ENCODE results near the gene CORO7.

CORO7 gene

GRCh38 chr16:4426722-4427372 lies 10.5 kb upstream of the CORO7 start:
- DNase-seq (ENCODE audit: extremely low read depth in 1 of 2, low read depth in 1 of 2) = no peak

GRCh38 chr16:4426021-4426684 lies 9.8 kb upstream of the CORO7 start:
- DNase-seq (ENCODE audit: extremely low read depth in 1 of 2, low read depth in 1 of 2) = no peak

DNA sequence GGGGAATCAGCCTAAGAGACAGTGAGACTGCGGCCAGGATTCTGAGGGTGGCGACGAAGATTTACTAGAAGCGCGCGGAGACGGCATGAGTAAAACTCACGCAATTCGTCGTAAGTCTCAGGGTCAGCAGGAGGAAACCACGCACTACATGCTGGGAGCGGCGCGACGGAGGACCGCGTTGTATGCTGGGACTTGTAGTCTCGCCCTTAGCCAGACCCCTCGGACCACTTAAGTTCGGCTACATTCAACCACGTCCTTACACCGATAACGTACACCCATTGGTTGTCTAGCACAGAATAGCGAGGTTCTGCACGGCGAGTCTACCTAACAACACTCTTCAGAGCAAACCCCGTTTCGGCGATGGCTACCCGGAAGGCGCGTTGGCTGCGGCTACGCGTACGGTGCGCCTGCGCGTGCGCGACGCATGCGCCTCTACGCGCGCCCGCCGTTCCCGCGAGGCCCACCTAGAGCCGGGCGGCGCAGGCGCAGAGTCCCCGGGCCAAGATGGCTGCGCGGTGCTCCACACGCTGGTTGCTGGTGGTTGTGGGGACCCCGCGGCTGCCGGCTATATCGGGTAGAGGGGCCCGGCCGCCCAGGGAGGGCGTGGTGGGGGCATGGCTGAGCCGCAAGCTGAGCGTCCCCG lies 9.1 kb upstream of the CORO7 start, which contains the start of gene DNAJA3:
Gene DNAJA3, plus strand, starts transcription at position 491 of the 643 bp plus-strand sequence. Its CDS starts 14 bp downstream, at position 505.
- peak; percentile 85 to 86 for DNase-seq (ENCODE audit: extremely low read depth in 1 of 2, low read depth in 1 of 2)

DNA sequence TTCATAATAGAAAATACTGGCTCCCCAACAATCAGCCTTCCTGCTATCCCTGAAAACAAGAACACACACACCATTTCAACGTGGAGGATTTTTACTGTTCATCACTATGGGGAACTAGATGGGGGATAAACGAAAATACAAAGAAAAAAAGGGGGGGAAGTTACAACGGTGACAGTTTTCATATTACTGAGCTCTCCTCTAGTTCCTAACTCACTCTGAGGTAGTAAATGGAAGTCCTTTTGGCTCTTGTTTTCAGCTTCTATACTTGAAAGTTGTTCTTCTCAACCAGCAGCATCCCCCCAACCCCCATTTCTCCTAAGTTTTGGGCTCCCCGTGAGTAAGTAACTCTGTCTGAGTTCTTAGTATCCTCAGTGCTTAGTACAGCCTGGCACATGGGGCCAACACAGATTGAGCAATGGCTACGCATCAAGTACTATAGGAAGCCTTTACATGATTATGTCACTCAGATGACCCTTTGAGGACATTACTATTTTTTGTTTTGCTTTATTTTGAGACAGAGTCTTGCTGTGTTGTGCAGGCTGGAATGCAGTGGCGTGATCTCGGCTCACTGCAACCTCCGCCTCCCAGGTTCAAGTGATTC lies 4.2 kb upstream of the CORO7 start:
- no peak for DNase-seq (ENCODE audit: extremely low read depth in 1 of 2, low read depth in 1 of 2)

- no peak for DNase-seq (ENCODE audit: extremely low read depth in 1 of 2, low read depth in 1 of 2)
These were observed 3.1 kb upstream of the CORO7 start for GRCh38 chr16:4419402-4419959.

- DNase-seq (ENCODE audit: extremely low read depth in 1 of 2, low read depth in 1 of 2) = no peak
These were observed 727 bp downstream of the CORO7 start for GRCh38 chr16:4415538-4416199.

DNA sequence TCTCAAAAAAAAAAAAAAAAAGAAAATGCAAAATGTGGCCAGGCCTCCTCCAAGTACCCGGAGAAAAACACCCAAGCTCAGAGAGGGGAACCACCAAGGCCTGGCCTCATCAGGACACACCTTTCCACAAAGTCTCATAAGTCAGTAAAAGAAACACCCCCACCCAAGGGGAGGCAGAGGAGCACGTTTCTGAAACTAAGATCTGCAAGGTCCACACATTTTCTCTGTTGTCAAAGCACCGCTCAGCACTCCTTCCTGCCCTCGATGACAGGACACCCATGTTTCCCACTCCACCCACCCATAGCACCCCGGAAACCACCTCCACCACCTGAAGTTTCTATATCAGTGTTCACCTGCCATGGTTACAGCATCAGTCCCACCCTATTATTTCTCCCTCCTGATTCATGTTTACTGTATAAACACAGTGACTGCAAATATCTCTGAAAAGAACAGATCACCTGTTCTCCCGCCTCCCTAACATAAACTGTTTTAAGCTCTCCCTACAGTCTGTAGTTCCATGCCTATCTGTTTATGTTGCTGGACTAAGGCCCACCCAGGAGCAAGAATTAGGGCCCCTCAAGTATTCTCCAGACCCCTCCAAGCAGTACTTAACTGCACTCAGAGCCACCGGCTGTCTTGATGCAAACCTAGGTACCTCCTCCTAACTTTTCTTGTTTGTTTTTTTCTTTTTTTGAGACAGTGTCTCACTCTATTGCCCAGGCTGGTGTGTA lies 2.0 kb downstream of the CORO7 start:
- peak; percentile 77 to 87 for DNase-seq (ENCODE audit: extremely low read depth in 1 of 2, low read depth in 1 of 2)

DNA sequence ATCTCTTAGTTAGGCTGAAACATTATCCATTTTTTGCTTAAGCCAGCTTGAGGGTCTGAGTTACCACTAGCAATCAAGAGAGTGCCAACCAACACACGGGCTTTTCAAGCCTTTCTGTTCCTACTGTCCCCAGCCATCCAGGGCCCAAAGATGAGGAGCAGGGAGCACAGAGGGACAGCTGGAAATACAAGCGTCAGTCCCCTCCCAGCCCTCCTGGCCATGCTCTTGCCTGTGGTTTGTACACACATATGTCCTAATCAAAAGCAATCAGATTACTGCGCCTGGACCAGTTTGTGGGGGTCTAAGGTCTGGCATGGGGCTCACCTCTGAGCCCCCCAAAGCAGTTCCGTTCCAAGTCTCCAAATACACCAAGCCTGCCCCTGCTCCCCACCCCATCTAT lies 3.5 kb downstream of the CORO7 start:
- DNase-seq (ENCODE audit: extremely low read depth in 1 of 2, low read depth in 1 of 2) = no peak

DNA sequence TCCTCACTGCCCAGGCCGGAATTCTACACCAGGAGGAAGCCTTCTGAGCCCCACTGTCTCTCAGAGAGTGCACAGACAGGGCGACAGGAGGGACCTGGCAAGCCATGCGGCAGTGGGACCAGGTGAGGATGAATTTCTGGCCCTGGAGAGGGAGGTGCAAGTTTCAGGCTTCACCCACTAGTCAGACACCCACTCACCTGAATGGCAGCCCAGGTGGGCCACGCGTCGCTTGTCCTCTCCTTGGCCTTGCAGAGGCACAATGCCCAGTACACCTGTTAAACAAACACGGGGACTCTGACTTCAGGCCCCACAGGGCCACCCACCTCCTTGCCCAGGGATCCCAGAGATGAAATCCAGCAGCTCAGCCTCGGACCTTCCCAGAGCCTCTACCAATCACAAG lies 4.2 kb downstream of the CORO7 start:
- no peak for DNase-seq (ENCODE audit: extremely low read depth in 1 of 2, low read depth in 1 of 2)

DNA sequence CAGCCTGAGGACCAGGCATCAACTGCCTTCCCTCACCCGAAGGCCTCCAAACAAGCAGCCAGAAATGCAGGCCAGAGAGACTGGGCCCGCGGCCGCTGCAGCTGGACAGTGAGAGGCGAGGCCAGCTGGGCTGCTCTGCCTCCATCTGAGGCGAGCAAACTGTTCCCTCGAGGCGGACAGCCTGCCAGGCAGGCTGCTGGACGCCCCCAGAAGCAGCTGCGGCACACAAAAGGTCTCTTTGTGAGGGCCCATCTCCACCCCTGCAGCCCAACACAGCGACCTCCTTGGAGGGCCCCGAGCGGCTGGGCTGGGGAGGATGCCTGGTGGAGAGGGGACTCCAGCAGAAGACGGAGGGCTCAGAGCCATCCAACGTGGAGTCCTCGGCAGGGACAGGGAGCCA lies 4.7 kb downstream of the CORO7 start:
- no peak for DNase-seq (ENCODE audit: extremely low read depth in 1 of 2, low read depth in 1 of 2)

- DNase-seq (ENCODE audit: extremely low read depth in 1 of 2, low read depth in 1 of 2) = no peak
These were observed 5.9 kb downstream of the CORO7 start for GRCh38 chr16:4410335-4411075.

GRCh38 chr16:4409081-4409932 lies 7.1 kb downstream of the CORO7 start:
- DNase-seq (ENCODE audit: extremely low read depth in 1 of 2, low read depth in 1 of 2) = no peak

DNA sequence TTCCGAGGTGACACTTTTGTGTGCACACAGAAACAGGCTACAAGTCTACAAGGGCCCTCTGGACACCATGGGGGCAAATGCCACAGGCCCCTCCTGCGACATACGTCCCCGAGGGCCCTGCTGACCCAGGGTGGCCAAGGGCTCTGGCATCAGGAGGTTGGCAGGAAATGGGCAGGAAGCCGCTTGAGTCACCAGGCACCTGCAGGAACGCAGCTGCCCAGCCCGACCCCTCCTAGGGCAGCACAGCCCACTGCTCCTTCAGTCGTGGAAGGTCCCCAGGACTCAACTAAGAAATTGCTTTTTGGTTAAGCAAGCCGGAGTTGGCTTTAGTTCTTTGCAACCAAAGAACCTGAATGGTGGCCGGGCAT lies 8.1 kb downstream of the CORO7 start:
- no peak for DNase-seq (ENCODE audit: extremely low read depth in 1 of 2, low read depth in 1 of 2)

- DNase-seq (ENCODE audit: extremely low read depth in 1 of 2, low read depth in 1 of 2) = no peak
These were observed 8.7 kb downstream of the CORO7 start for GRCh38 chr16:4407543-4408322.

- DNase-seq (ENCODE audit: extremely low read depth in 1 of 2, low read depth in 1 of 2) = no peak
These were observed 11.3 kb downstream of the CORO7 start for GRCh38 chr16:4404967-4405696.

GRCh38 chr16:4404247-4404966 lies 12.0 kb downstream of the CORO7 start:
- DNase-seq (ENCODE audit: extremely low read depth in 1 of 2, low read depth in 1 of 2) = no peak
